K562 (cell line): ENCODE data around the gene ETV3L. TPM values are rescaled to one million over a fixed set of nuclear protein-coding genes. Genes with fewer than 3 reads are reported as not detected.

Source experiments
- ADNP ChIP-seq: fragments of 200-800 bp; sonication (Bioruptor generic); IDR thresholded peaks from 2 replicates; pipeline ENCODE4 v1.6.1; 2016; ENCODE audit warnings: missing genetic modification characterization, missing compliant biosample characterization
- ARNT ChIP-seq, 2 experiments: fragments of 450-650 bp; IDR thresholded peaks; 2 replicates each; pipeline ENCODE4 v1.6.1; 2016; ENCODE audit warnings: mild to moderate bottlenecking in 1 of 2
- CHD1 ChIP-seq: fragments of 200-600 bp; sonication (generic); IDR thresholded peaks from one replicate; pipeline ENCODE4 v1.6.1; 2012; ENCODE audit warnings: mild to moderate bottlenecking, moderate library complexity, low read length, inconsistent platforms
- DACH1 ChIP-seq: fragments of 450-650 bp; IDR thresholded peaks from 2 replicates; pipeline ENCODE4 v1.6.1; 2018; ENCODE audit not compliant: partially characterized antibody
- DDX20 ChIP-seq: fragments of 450-650 bp; IDR thresholded peaks from 2 replicates; pipeline ENCODE4 v1.6.1; 2016; ENCODE audit warnings: missing genetic modification characterization, low read depth, mild to moderate bottlenecking, missing compliant biosample characterization, moderate library complexity
- HMG20A ChIP-seq: fragments of 450-650 bp; formaldehyde crosslinking; conservative IDR thresholded peaks from 2 replicates; pipeline ENCODE4 v1.4.0; 2020; ENCODE audit warnings: mild to moderate bottlenecking, mixed read lengths
- MYBL2 ChIP-seq, 2 experiments: fragments of 450-650 bp in 1 of 2; sonication (generic) in 1 of 2; formaldehyde crosslinking in 1 of 2; IDR thresholded peaks; 2 replicates each; pipeline versions ENCODE4 v1.6.1 to v1.8.1; 2017 to 2022; ENCODE audit warnings: borderline replicate concordance in 1 of 2, inconsistent platforms in 1 of 2, low read depth in 1 of 2, mild to moderate bottlenecking in 1 of 2, missing genetic modification reagents in 1 of 2, moderate library complexity in 1 of 2
- NCOR1 ChIP-seq: fragments of 450-650 bp; IDR thresholded peaks from 2 replicates; pipeline ENCODE4 v1.6.1; 2016; ENCODE audit warnings: mild to moderate bottlenecking, moderate library complexity
- PCBP1 ChIP-seq: fragments of 200-400 bp; formaldehyde crosslinking; IDR thresholded peaks from 2 replicates; pipeline ENCODE4 v1.6.1; 2018; ENCODE audit warnings: mild to moderate bottlenecking, low read depth, low read length; ENCODE audit not compliant: poor library complexity, severe bottlenecking
- PRMT5 ChIP-seq: sonication (generic); formaldehyde crosslinking; IDR thresholded peaks from 2 replicates; pipeline ENCODE4 v1.5.0; 2020; ENCODE audit warnings: missing genetic modification reagents
- ZBTB49 ChIP-seq: sonication (generic); formaldehyde crosslinking; IDR thresholded peaks from 2 replicates; pipeline ENCODE4 v1.8.0; 2022; ENCODE audit warnings: missing genetic modification reagents, mild to moderate bottlenecking, borderline replicate concordance
- ZC3H11A ChIP-seq: IDR thresholded peaks from 2 replicates; pipeline ENCODE4 v1.6.1; 2012; ENCODE audit warnings: low read depth, low read length, improper control_type of control experiment
- polyA plus RNA-seq, 8 experiments: library from polyadenylated mRNA; depleted of rRNA in 4 of 8; stranded (reverse) in 5 of 8; unstranded in 3 of 8; fragments of >200 nt; fragmentation: Nextera tagmentation in 2 of 8; fragmentation: Illumina TruSeq in 1 of 8; extraction: Ambion mirVana in 2 of 8; extraction: Trizol in 1 of 8; gene quantifications; 2 replicates each; pipeline versions ENCODE4 v1.2.1 to v1.2.3, GENCODE V29; 2011 to 2014; ENCODE audit warnings: inconsistent platforms in 1 of 8, missing spikeins in 1 of 8
- total RNA-seq, 7 experiments: library from RNA; depleted of rRNA in 6 of 7; stranded (reverse); fragments of >200 nt in 6 of 7; fragmentation: Illumina TruSeq in 2 of 7; extraction: Trizol in 2 of 7; gene quantifications; 2 replicates each; pipeline versions ENCODE4 v1.2.1 to v1.2.3, GENCODE V29; 2011 to 2021; ENCODE audit warnings: low replicate concordance in 1 of 7

The ETV3L gene
- total and polyA plus RNA-seq, 9 of the 15 experiments (the other 6 are each of a cell fraction or from before 2014, with no cell fraction given) = not detected

DNA sequence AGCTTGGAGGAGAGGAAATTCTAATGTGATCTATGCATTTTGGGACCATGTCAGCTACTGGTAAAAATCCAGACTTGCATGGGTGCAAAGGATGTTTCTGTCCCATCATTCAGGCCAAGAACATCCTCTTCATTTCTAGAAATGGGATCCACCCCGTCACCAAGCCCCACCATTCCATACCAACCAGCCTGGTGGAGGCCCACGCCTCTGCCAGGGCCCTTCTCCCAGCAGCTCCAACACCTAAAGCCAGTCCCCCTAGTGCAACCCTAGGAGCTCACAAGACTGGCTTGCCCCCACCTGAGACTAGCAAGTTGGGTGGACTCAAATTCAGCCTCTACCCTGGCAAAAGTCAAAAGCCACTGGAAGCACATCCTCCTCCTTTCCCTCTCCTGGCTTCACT is 55.9 kb downstream of the ETV3L start (continued):
- TF ChIP-seq ZBTB49 (CRISPR knock-in tag) (no peak), HMG20A (CRISPR knock-in tag) (no peak), DDX20 (tag) (no peak), DACH1 (no peak), PRMT5 (no peak), ARNT (IDR thresholded peaks at IDR 0.05) (no peak), CHD1 (no peak), PCBP1 (no peak), MYBL2 (IDR thresholded peaks at IDR 0.05; ENCODE audit: low read depth) (no peak), MYBL2 (CRISPR knock-in tag; IDR thresholded peaks at IDR 0.05; ENCODE audit: borderline replicate concordance) (no peak), NCOR1 (no peak), ZC3H11A (no peak), ADNP (no peak)
